K562 (cell line): ENCODE data around the gene GPN1. TPM values are rescaled to one million over a fixed set of nuclear protein-coding genes. Genes with fewer than 3 reads are reported as not detected.

Source experiments
- ATAC-seq: fragments of 200-7000 bp; cut with Tn5 transposase; 3 replicates; pipeline ENCODE4 v1.9.1; 2020; ENCODE audit warnings: moderate library complexity
- BruUV-seq: library from RNA; stranded (reverse); fragments of 400-500 nt; replicated peaks from 2 replicates; lab custom pipeline; 2021; lab: Mats Ljungman, UMichigan
- CTCF ChIA-PET: fragments of 300-600 bp; formaldehyde crosslinking; extraction: SDS; loops from one replicate; lab custom pipeline; 2021; ENCODE audit warnings: low intra/inter-chr PET ratio; lab: Yijun Ruan, JAX
- POLR2A ChIA-PET: fragments of 300-600, 350-650 bp; sonication (Branson Sonifier 250); formaldehyde crosslinking; extraction: SDS; loops from one replicate; lab custom pipeline; 2021; ENCODE audit warnings: antibody characterized with exemption, inconsistent platforms; lab: Yijun Ruan, JAX
- DNase-seq, 4 experiments: peaks; one replicate each; pipeline versions ENCODE4 v3.0.0 to v3.0.0-alpha.2; 2011 to 2018; ENCODE audit warnings: low spot score in 3 of 4, mixed read lengths in 3 of 4; ENCODE audit errors: extremely low read depth in 1 of 4
- FAIRE-seq: peaks from 2 replicates; lab custom pipeline; 2011; peaks lifted over from hg19 to GRCh38; lab: Jason Lieb, UNC
- H2AFZ ChIP-seq: 2 replicates; pipeline ENCODE4 v1.6.0; 2011; ENCODE audit warnings: low read depth, low read length, control low read depth, inconsistent platforms
- H3K27ac ChIP-seq: fragments of 200-600 bp; 3 replicates; pipeline ENCODE4 v1.8.0; 2011; ENCODE audit warnings: low read depth, mild to moderate bottlenecking, control low read depth, inconsistent platforms, low read length, moderate library complexity, mixed read lengths; ENCODE audit errors: extremely low read depth
- H3K27me3 ChIP-seq, 2 experiments: fragments of 300-600 bp in 1 of 2; 2 replicates in 1 of 2; 3 replicates in 1 of 2; pipeline versions ENCODE4 v1.6.0 to v1.8.0; 2011; ENCODE audit warnings: inconsistent platforms in 2 of 2, low read length in 2 of 2, mild to moderate bottlenecking in 1 of 2, mixed read lengths in 1 of 2, moderate library complexity in 1 of 2; ENCODE audit not compliant: control insufficient read depth in 2 of 2, insufficient read depth in 2 of 2
- H3K36me3 ChIP-seq: fragments of 300-600 bp; 3 replicates; pipeline ENCODE4 v1.8.0; 2011; ENCODE audit warnings: mild to moderate bottlenecking, low read length, inconsistent platforms; ENCODE audit not compliant: control insufficient read depth, insufficient read depth
- H3K4me1 ChIP-seq, 2 experiments: fragments of 200-600 bp in 1 of 2; replicated peaks in 1 of 2; 2 replicates in 1 of 2; 3 replicates in 1 of 2; pipeline versions ENCODE4 v1.5.1 to v1.8.0; 2011; ENCODE audit warnings: inconsistent platforms in 2 of 2, low read length in 2 of 2, mild to moderate bottlenecking in 1 of 2, mixed read lengths in 1 of 2, moderate library complexity in 1 of 2; ENCODE audit not compliant: control insufficient read depth in 2 of 2, insufficient read depth in 2 of 2
- H3K4me2 ChIP-seq: 2 replicates; pipeline ENCODE4 v1.6.1; 2011; ENCODE audit warnings: low read length, control low read depth, inconsistent platforms, mixed read lengths; ENCODE audit not compliant: insufficient read depth
- H3K4me3 ChIP-seq: fragments of 200-600 bp; sonication (generic), shearing (Covaris generic); 2 replicates; pipeline ENCODE4 v1.5.1; 2016; ENCODE audit warnings: control low read depth, inconsistent platforms
- H3K79me2 ChIP-seq: fragments of 200-600 bp; 3 replicates; pipeline ENCODE4 v1.8.0; 2011; ENCODE audit warnings: low read length, inconsistent platforms; ENCODE audit not compliant: control insufficient read depth, insufficient read depth
- H3K9ac ChIP-seq, 2 experiments: 2 replicates each; pipeline versions ENCODE4 v1.6.0 to v1.6.1; 2011; ENCODE audit warnings: low read depth in 2 of 2, low read length in 2 of 2, control low read depth in 1 of 2, inconsistent platforms in 1 of 2, mild to moderate bottlenecking in 1 of 2, mixed read lengths in 1 of 2; ENCODE audit not compliant: insufficient read depth in 1 of 2
- H3K9me1 ChIP-seq: one replicate; pipeline ENCODE4 v1.6.0; 2011; ENCODE audit warnings: inconsistent platforms, mild to moderate bottlenecking, low read length, moderate library complexity; ENCODE audit not compliant: control insufficient read depth, insufficient read depth
- H3K9me3 ChIP-seq: replicated peaks from 2 replicates; pipeline ENCODE4 v1.5.1; 2011; ENCODE audit warnings: low read depth, low read length, inconsistent platforms; ENCODE audit not compliant: control insufficient read depth, insufficient read depth
- H4K20me1 ChIP-seq: replicated peaks from 2 replicates; pipeline ENCODE4 v1.6.1; 2011; ENCODE audit warnings: low read length, inconsistent platforms, mixed read lengths; ENCODE audit not compliant: control insufficient read depth, insufficient read depth
- C11orf30 ChIP-seq: fragments of 450-650 bp; IDR thresholded peaks from 2 replicates; pipeline ENCODE4 v1.6.1; 2016; ENCODE audit warnings: low read depth, mild to moderate bottlenecking
- DPF2 ChIP-seq: fragments of 450-650 bp; IDR thresholded peaks from 2 replicates; pipeline ENCODE4 v1.6.1; 2016
- PURB ChIP-seq: sonication (generic); formaldehyde crosslinking; IDR thresholded peaks from 2 replicates; pipeline ENCODE4 v1.9.0; 2021; ENCODE audit warnings: low read depth, mild to moderate bottlenecking, missing genetic modification reagents
- SRSF7 ChIP-seq: fragments of 200-400 bp; formaldehyde crosslinking; optimal IDR thresholded peaks from 2 replicates; pipeline ENCODE3; 2017; ENCODE audit warnings: mild to moderate bottlenecking, low read depth, low read length
- ZNF146 ChIP-seq: IDR thresholded peaks from one replicate; pipeline ENCODE4 v1.6.1; 2018; ENCODE audit warnings: missing compliant biosample characterization; ENCODE audit not compliant: unreplicated experiment
- WGBS: fragments of 100-300 bp; shearing (Covaris generic); methylation state at CpG from one replicate; pipeline ENCODE4 v1.1.6; 2016; ENCODE audit warnings: low coverage, mixed read lengths; ENCODE audit not compliant: insufficient coverage; ENCODE audit errors: missing lambda C conversion rate; 5-methylcytosine and 5-hydroxymethylcytosine counted together
- in situ Hi-C: fragments of 300-500 bp; cut with MboI; formaldehyde crosslinking; loops from 4 replicates; pipeline ENCODE4 v1.15.0; 2018; ENCODE audit warnings: inconsistent platforms, mixed read lengths
- intact Hi-C: fragments of 100-400 bp; cut with micrococcal nuclease; formaldehyde crosslinking; loops from 2 replicates; pipeline ENCODE4 v1.14.2; 2022
- polyA plus RNA-seq, 8 experiments: library from polyadenylated mRNA; depleted of rRNA in 4 of 8; stranded (reverse) in 5 of 8; unstranded in 3 of 8; fragments of >200 nt; fragmentation: Nextera tagmentation in 2 of 8; fragmentation: Illumina TruSeq in 1 of 8; extraction: Ambion mirVana in 2 of 8; extraction: Trizol in 1 of 8; gene quantifications; 2 replicates each; pipeline versions ENCODE4 v1.2.1 to v1.2.3, GENCODE V29; 2011 to 2014; ENCODE audit warnings: inconsistent platforms in 1 of 8, missing spikeins in 1 of 8
- total RNA-seq, 7 experiments: library from RNA; depleted of rRNA in 6 of 7; stranded (reverse); fragments of >200 nt in 6 of 7; fragmentation: Illumina TruSeq in 2 of 7; extraction: Trizol in 2 of 7; gene quantifications; 2 replicates each; pipeline versions ENCODE4 v1.2.1 to v1.2.3, GENCODE V29; 2011 to 2021; ENCODE audit warnings: low replicate concordance in 1 of 7
- TF ChIP-seq, protein P1 (sequence below): IDR thresholded peaks from 2 replicates; pipeline ENCODE4 v1.6.1; 2012; ENCODE audit warnings: low read depth, low read length, improper control_type of control experiment, borderline replicate concordance

GPN1 gene
- total and polyA plus RNA-seq, 9 of the 15 experiments (the other 6 are each of a cell fraction or from before 2014, with no cell fraction given) = 23.4 to 171 (median 48.2) TPM

DNA sequence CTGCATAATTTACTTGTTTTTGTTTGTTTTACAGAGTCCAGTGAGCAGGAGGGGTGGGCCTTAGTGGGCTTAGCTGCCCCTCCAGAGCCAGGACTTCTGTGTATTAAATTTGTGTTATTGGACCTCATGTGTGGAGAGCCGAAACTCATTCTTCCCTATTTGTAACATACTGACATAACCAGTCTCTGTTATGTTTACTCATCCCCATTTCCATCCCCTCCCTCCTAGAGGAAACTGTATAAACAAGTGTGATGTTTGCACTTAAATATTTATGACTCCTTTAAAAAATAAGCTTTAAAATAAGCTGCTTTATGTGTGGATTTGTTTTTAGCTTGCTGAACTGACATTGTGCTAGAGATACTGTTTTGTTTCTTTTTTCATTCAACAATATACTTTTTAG, 32.2 kb upstream of the GPN1 start:
- H3K4me3 ChIP-seq = no peak overlapping the region
- ChIA-PET CTCF (no interaction called here), POLR2A (interaction anchor here (1.0 to 2.8 kb wide), 4 partner anchors 11 to 167 kb away, joined by 3 to 12 read pairs (median 6); no protein-coding TSS in a partner anchor)
- 77% methylated on average over 1 of the region's 1 CpG for WGBS
- no peak overlapping the region for H3K4me2 ChIP-seq
- no peaks in the 10 kb centered on the region for H3K4me1 ChIP-seq
- peaks cover 50% of the 10 kb centered on the region for H3K36me3 ChIP-seq
- ATAC-seq (no peak), FAIRE-seq (no peak)
- peaks cover 86% of the 10 kb centered on the region for H3K79me2 ChIP-seq
- no peaks in the 10 kb centered on the region for H3K9me1 ChIP-seq
- H2AFZ ChIP-seq = no peak overlapping the region
- no peaks in the 10 kb centered on the region for H3K27me3 ChIP-seq
- TF ChIP-seq ZNF146 (CRISPR knock-in tag) (no peak), PURB (CRISPR knock-in tag) (no peak), C11orf30 (no peak), SRSF7 (no peak), DPF2 (no peak)
- TF ChIP-seq, protein P1, sequence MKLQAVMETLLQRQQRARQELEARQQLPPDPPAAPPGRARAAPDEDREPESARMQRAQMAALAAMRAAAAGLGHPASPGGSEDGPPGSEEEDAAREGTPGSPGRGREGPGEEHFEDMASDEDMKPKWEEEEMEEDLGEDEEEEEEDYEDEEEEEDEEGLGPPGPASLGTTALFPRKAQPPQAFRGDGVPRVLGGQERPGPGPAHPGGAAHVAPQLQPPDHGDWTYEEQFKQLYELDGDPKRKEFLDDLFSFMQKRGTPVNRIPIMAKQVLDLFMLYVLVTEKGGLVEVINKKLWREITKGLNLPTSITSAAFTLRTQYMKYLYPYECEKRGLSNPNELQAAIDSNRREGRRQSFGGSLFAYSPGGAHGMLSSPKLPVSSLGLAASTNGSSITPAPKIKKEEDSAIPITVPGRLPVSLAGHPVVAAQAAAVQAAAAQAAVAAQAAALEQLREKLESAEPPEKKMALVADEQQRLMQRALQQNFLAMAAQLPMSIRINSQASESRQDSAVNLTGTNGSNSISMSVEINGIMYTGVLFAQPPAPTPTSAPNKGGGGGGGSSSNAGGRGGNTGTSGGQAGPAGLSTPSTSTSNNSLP = no peak
- TF ChIP-seq, all 486 proteins: peak for 0
- H3K27ac ChIP-seq = no peak overlapping the region
- intact Hi-C loops = no loop called here
- in situ Hi-C loops = no loop called here
- DNase-seq = no peak
- peaks cover 12% of the 10 kb centered on the region; the same call in 1 of the 2 replicates for H4K20me1 ChIP-seq
- 0 out of 2 replicates have a peak, but pooled peaks cover 2% of the 10 kb centered on the region for H3K9me3 ChIP-seq
- no TSS peak for BruUV-seq
- no peak overlapping the region for H3K9ac ChIP-seq
